HEK293 (cell line): Measurements from ENCODE around the gene EFCAB10.

Experiments used
- FEZF1 ChIP-seq: fragments of 450-650 bp; formaldehyde crosslinking; IDR thresholded peaks from 2 replicates; pipeline ENCODE4 v1.5.1; 2016; ENCODE audit warnings: missing biosample characterization, missing genetic modification characterization
- HOXA7 ChIP-seq: sonication (generic); formaldehyde crosslinking; IDR thresholded peaks from 2 replicates; pipeline ENCODE4 v1.8.1; 2022; ENCODE audit warnings: missing genetic modification reagents, borderline replicate concordance
- YY1 ChIP-seq: fragments of 450-650 bp; formaldehyde crosslinking; IDR thresholded peaks from 2 replicates; pipeline ENCODE4 v1.5.1; 2018; ENCODE audit warnings: missing biosample characterization, missing genetic modification characterization
- ZBTB11 ChIP-seq: fragments of 450-650 bp; formaldehyde crosslinking; conservative IDR thresholded peaks from 2 replicates; pipeline ENCODE4 v1.5.1; 2016; ENCODE audit warnings: low read depth, missing biosample characterization, missing genetic modification characterization
- ZNF184 ChIP-seq: fragments of 450-650 bp; IDR thresholded peaks from 2 replicates; pipeline ENCODE4 v1.5.1; 2018; ENCODE audit warnings: missing biosample characterization, mild to moderate bottlenecking, missing genetic modification characterization
- ZNF2 ChIP-seq: fragments of 450-650 bp; formaldehyde crosslinking; IDR thresholded peaks from 2 replicates; pipeline ENCODE4 v1.5.1; 2016; ENCODE audit warnings: missing biosample characterization, missing genetic modification characterization
- ZNF292 ChIP-seq: fragments of 450-650 bp; formaldehyde crosslinking; IDR thresholded peaks from 2 replicates; pipeline ENCODE4 v1.5.1; 2016; ENCODE audit warnings: low read depth, missing biosample characterization, missing genetic modification characterization, borderline replicate concordance
- ZNF488 ChIP-seq: fragments of 450-650 bp; formaldehyde crosslinking; IDR thresholded peaks from 2 replicates; pipeline ENCODE4 v1.5.1; 2016; ENCODE audit warnings: missing biosample characterization, missing genetic modification characterization
- ZNF596 ChIP-seq: fragments of 450-650 bp; IDR thresholded peaks from 2 replicates; pipeline ENCODE4 v1.5.0; 2018; ENCODE audit warnings: missing biosample characterization, mild to moderate bottlenecking, missing genetic modification characterization, moderate library complexity
- ZNF610 ChIP-seq: fragments of 450-650 bp; formaldehyde crosslinking; IDR thresholded peaks from 2 replicates; pipeline ENCODE4 v1.5.1; 2016; ENCODE audit warnings: missing biosample characterization, missing genetic modification characterization, borderline replicate concordance
- ZNF677 ChIP-seq: fragments of 450-650 bp; IDR thresholded peaks from 2 replicates; pipeline ENCODE4 v1.5.0; 2018; ENCODE audit warnings: missing biosample characterization, mild to moderate bottlenecking, missing genetic modification characterization, moderate library complexity
- ZNF768 ChIP-seq: fragments of 450-650 bp; formaldehyde crosslinking; IDR thresholded peaks from 2 replicates; pipeline ENCODE4 v1.5.1; 2018; ENCODE audit warnings: missing biosample characterization, mild to moderate bottlenecking, missing genetic modification characterization
- TF ChIP-seq, protein P1 (sequence below): fragments of 450-650 bp; formaldehyde crosslinking; IDR thresholded peaks from 2 replicates; pipeline ENCODE4 v1.5.1; 2017; ENCODE audit warnings: missing biosample characterization, missing genetic modification characterization
- TF ChIP-seq, protein P2 (sequence below): fragments of 450-650 bp; formaldehyde crosslinking; IDR thresholded peaks from 2 replicates; pipeline ENCODE4 v1.5.1; 2016; ENCODE audit warnings: missing biosample characterization, missing genetic modification characterization
- TF ChIP-seq, protein P3 (sequence below): fragments of 450-650 bp; formaldehyde crosslinking; IDR thresholded peaks from 2 replicates; pipeline ENCODE4 v1.5.1; 2016; ENCODE audit warnings: missing biosample characterization, missing genetic modification characterization
- TF ChIP-seq, protein P4 (sequence below): fragments of 450-650 bp; IDR thresholded peaks from 2 replicates; pipeline ENCODE4 v1.5.1; 2018; ENCODE audit warnings: missing biosample characterization, mild to moderate bottlenecking, missing genetic modification characterization
- TF ChIP-seq, protein P5 (sequence below): fragments of 450-650 bp; formaldehyde crosslinking; optimal IDR thresholded peaks from 2 replicates; pipeline ENCODE3; 2016; ENCODE audit warnings: missing biosample characterization, mild to moderate bottlenecking, missing genetic modification characterization
- TF ChIP-seq, protein P6 (sequence below): fragments of 450-650 bp; formaldehyde crosslinking; IDR thresholded peaks from 2 replicates; pipeline ENCODE4 v1.5.1; 2016; ENCODE audit warnings: missing biosample characterization, missing genetic modification characterization

EFCAB10 gene

DNA sequence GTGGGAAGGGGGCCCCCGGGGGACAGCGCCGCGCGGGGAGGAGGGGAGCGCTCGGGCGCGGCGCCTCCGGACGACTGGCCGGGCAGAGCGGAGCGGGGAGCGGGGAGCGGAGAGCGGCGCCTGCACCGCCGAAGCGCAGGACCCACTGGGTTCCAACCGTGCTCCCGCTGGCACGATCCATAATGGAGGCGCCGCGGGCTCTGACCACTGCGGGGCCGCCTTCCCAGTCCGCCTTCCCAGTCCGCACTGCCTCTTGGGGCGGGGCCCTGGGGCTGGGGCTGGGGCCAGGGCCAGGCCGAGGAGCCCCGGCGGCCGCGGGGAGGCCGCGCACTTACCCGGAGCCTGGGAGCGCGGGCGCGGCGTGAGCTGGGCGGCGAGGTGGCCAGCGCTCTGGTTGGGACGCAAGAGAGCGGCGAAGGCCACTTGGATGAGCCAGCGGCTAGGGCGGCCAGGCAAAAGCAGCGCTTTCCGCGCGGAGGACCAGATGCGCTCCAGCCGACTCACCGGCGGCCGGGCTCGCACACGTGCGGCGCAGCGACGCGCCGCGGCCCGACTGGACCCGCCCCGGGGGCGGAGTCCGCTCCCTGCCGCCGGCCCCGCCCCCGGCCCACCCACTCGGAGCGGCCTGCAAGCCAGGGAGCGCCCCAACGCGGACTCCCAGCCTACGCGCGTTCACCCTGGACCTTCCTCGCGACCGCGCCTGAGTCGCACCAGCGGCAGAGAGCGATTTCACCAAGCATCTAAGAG is 59.4 kb downstream of the EFCAB10 start, which contains the start of gene PUS7 (continued):
- TF ChIP-seq ZNF2 (tag by site-specific recombination) (peak; percentile 6; the same call in 1 of the 2 replicates), ZNF292 (tag by site-specific recombination) (no peak), ZNF488 (no peak), ZNF610 (tag by site-specific recombination) (0 out of 2 replicates have a peak, but pooled peaks have one; percentile 41), HOXA7 (CRISPR knock-in tag) (no peak), ZNF184 (tag by site-specific recombination) (0 out of 2 replicates have a peak, but pooled peaks have one; percentile 14), ZNF768 (tag by site-specific recombination) (no peak), ZNF596 (tag by site-specific recombination) (peak; percentile 37; the same call in 1 of the 2 replicates), ZNF677 (tag by site-specific recombination) (0 out of 2 replicates have a peak, but pooled peaks have one; percentile 26), FEZF1 (tag by site-specific recombination) (peak; percentile 65; the same call in 1 of the 2 replicates), YY1 (tag by site-specific recombination) (peak; percentile 57; the same call in 1 of the 2 replicates), ZBTB11 (tag by site-specific recombination) (peak; percentile 37)
- TF ChIP-seq, protein P1, sequence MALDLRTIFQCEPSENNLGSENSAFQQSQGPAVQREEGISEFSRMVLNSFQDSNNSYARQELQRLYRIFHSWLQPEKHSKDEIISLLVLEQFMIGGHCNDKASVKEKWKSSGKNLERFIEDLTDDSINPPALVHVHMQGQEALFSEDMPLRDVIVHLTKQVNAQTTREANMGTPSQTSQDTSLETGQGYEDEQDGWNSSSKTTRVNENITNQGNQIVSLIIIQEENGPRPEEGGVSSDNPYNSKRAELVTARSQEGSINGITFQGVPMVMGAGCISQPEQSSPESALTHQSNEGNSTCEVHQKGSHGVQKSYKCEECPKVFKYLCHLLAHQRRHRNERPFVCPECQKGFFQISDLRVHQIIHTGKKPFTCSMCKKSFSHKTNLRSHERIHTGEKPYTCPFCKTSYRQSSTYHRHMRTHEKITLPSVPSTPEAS = no peak
- TF ChIP-seq, protein P2, sequence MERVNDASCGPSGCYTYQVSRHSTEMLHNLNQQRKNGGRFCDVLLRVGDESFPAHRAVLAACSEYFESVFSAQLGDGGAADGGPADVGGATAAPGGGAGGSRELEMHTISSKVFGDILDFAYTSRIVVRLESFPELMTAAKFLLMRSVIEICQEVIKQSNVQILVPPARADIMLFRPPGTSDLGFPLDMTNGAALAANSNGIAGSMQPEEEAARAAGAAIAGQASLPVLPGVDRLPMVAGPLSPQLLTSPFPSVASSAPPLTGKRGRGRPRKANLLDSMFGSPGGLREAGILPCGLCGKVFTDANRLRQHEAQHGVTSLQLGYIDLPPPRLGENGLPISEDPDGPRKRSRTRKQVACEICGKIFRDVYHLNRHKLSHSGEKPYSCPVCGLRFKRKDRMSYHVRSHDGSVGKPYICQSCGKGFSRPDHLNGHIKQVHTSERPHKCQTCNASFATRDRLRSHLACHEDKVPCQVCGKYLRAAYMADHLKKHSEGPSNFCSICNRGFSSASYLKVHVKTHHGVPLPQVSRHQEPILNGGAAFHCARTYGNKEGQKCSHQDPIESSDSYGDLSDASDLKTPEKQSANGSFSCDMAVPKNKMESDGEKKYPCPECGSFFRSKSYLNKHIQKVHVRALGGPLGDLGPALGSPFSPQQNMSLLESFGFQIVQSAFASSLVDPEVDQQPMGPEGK (tag by site-specific recombination) = peak; percentile 22; the same call in 1 of the 2 replicates
- TF ChIP-seq, protein P3, sequence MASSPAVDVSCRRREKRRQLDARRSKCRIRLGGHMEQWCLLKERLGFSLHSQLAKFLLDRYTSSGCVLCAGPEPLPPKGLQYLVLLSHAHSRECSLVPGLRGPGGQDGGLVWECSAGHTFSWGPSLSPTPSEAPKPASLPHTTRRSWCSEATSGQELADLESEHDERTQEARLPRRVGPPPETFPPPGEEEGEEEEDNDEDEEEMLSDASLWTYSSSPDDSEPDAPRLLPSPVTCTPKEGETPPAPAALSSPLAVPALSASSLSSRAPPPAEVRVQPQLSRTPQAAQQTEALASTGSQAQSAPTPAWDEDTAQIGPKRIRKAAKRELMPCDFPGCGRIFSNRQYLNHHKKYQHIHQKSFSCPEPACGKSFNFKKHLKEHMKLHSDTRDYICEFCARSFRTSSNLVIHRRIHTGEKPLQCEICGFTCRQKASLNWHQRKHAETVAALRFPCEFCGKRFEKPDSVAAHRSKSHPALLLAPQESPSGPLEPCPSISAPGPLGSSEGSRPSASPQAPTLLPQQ (tag by site-specific recombination) = peak; percentile 77; the same call in 1 of the 2 replicates
- TF ChIP-seq, protein P4, sequence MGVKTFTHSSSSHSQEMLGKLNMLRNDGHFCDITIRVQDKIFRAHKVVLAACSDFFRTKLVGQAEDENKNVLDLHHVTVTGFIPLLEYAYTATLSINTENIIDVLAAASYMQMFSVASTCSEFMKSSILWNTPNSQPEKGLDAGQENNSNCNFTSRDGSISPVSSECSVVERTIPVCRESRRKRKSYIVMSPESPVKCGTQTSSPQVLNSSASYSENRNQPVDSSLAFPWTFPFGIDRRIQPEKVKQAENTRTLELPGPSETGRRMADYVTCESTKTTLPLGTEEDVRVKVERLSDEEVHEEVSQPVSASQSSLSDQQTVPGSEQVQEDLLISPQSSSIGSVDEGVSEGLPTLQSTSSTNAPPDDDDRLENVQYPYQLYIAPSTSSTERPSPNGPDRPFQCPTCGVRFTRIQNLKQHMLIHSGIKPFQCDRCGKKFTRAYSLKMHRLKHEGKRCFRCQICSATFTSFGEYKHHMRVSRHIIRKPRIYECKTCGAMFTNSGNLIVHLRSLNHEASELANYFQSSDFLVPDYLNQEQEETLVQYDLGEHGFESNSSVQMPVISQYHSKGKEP (tag by site-specific recombination) = 0 out of 2 replicates have a peak, but pooled peaks have one; percentile 8
- TF ChIP-seq, protein P5, sequence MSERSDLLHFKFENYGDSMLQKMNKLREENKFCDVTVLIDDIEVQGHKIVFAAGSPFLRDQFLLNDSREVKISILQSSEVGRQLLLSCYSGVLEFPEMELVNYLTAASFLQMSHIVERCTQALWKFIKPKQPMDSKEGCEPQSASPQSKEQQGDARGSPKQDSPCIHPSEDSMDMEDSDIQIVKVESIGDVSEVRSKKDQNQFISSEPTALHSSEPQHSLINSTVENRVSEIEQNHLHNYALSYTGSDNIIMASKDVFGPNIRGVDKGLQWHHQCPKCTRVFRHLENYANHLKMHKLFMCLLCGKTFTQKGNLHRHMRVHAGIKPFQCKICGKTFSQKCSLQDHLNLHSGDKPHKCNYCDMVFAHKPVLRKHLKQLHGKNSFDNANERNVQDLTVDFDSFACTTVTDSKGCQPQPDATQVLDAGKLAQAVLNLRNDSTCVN (tag by site-specific recombination) = peak; percentile 74
- TF ChIP-seq, protein P6, sequence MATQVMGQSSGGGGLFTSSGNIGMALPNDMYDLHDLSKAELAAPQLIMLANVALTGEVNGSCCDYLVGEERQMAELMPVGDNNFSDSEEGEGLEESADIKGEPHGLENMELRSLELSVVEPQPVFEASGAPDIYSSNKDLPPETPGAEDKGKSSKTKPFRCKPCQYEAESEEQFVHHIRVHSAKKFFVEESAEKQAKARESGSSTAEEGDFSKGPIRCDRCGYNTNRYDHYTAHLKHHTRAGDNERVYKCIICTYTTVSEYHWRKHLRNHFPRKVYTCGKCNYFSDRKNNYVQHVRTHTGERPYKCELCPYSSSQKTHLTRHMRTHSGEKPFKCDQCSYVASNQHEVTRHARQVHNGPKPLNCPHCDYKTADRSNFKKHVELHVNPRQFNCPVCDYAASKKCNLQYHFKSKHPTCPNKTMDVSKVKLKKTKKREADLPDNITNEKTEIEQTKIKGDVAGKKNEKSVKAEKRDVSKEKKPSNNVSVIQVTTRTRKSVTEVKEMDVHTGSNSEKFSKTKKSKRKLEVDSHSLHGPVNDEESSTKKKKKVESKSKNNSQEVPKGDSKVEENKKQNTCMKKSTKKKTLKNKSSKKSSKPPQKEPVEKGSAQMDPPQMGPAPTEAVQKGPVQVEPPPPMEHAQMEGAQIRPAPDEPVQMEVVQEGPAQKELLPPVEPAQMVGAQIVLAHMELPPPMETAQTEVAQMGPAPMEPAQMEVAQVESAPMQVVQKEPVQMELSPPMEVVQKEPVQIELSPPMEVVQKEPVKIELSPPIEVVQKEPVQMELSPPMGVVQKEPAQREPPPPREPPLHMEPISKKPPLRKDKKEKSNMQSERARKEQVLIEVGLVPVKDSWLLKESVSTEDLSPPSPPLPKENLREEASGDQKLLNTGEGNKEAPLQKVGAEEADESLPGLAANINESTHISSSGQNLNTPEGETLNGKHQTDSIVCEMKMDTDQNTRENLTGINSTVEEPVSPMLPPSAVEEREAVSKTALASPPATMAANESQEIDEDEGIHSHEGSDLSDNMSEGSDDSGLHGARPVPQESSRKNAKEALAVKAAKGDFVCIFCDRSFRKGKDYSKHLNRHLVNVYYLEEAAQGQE (tag by site-specific recombination) = peak; percentile 81
